Kidney (tissue), 14 donors: ENCODE measurements around the gene ARHGAP29. TPM values are rescaled to one million over a fixed set of nuclear protein-coding genes. Genes with fewer than 3 reads are reported as not detected.

Experiments used
- DNase-seq, 5 donors: peaks; one replicate each; pipeline ENCODE4 v3.0.0-alpha.2; 2013 to 2020
- FAIRE-seq: peaks from 2 replicates; lab custom pipeline; 2012; peaks lifted over from hg19 to GRCh38; lab: Jason Lieb, UNC
- H3K27ac ChIP-seq, 2 donors: one replicate each; pipeline ENCODE4 v1.7.0; 2013; ENCODE audit warnings: low read depth in 2 of 2, low read length in 2 of 2, inconsistent platforms in 1 of 2
- H3K27me3 ChIP-seq: one replicate; pipeline ENCODE4 v1.7.1; 2013; ENCODE audit warnings: low read length, inconsistent platforms; ENCODE audit not compliant: control insufficient read depth, insufficient read depth
- H3K36me3 ChIP-seq, 3 donors: one replicate each; pipeline versions ENCODE4 v1.7.0 to v1.7.1; 2013; ENCODE audit warnings: low read length in 3 of 3, control low read depth in 1 of 3, inconsistent platforms in 1 of 3; ENCODE audit not compliant: insufficient read depth in 3 of 3, control insufficient read depth in 2 of 3
- H3K4me1 ChIP-seq, 3 donors: one replicate each; pipeline versions ENCODE4 v1.7.0 to v1.7.1; 2013; ENCODE audit warnings: low read length in 3 of 3, inconsistent platforms in 1 of 3, low read depth in 1 of 3; ENCODE audit not compliant: control insufficient read depth in 2 of 3, insufficient read depth in 2 of 3
- H3K4me3 ChIP-seq, 3 donors: one replicate each; pipeline versions ENCODE4 v1.7.0 to v1.8.1; 2013; ENCODE audit warnings: low read length in 3 of 3, control low read depth in 1 of 3, inconsistent platforms in 1 of 3
- H3K9ac ChIP-seq, 3 donors: one replicate each; pipeline versions ENCODE4 v1.7.0 to v1.7.1; 2013; ENCODE audit warnings: low read length in 3 of 3, control low read depth in 1 of 3, inconsistent platforms in 1 of 3
- H3K9me3 ChIP-seq, 3 donors: one replicate each; pipeline versions ENCODE4 v1.7.0 to v1.7.1; 2013; ENCODE audit warnings: low read length in 3 of 3, control low read depth in 1 of 3, inconsistent platforms in 1 of 3; ENCODE audit not compliant: control insufficient read depth in 2 of 3, insufficient read depth in 1 of 3
- CTCF ChIP-seq: IDR thresholded peaks from 3 replicates; pipeline ENCODE4 v1.5.1; 2012; ENCODE audit warnings: mild to moderate bottlenecking, moderate library complexity, borderline replicate concordance; ENCODE audit not compliant: insufficient read depth; ENCODE audit errors: extremely low read depth
- intact Hi-C: fragments of 100-400 bp; cut with DNase I; formaldehyde crosslinking; loops from one replicate; pipeline ENCODE4 v1.11.1; 2022
- polyA plus RNA-seq: library from polyadenylated mRNA; stranded (reverse); fragments of 350-450 nt; fragmentation: Illumina TruSeq; extraction: RNeasy Lipid Tissue Mini Kit (QIAGEN cat#74804); gene quantifications from one replicate; pipeline ENCODE4 v1.2.3, GENCODE V29; 2014; ENCODE audit warnings: low read depth, low replicate concordance; ENCODE audit not compliant: insufficient read depth
- total RNA-seq: library from RNA; stranded (reverse); fragmentation: NEBNext Ultra II Directional; extraction: Animal tissue kit (Norgen Biotek cat#: 25700); gene quantifications from one replicate; pipeline ENCODE4 v1.2.1, GENCODE V29; 2021
- donor health status: control.
- donor health status: control.
- donor health status: control.
- donor health status: control.
- donor health status: control.
- donor health status: DM: yes; HTN: yes; CAD: no.
- donor health status: Normal renal cell carcinoma (clear cell type).

The ARHGAP29 gene
- total and polyA plus RNA-seq, 2 donors from 2014 or later, result 15.9 to 145 TPM

GRCh38 chr1:94257444-94257843 is 20.1 kb upstream of the ARHGAP29 start:
- H3K36me3 ChIP-seq, result no peaks in the 10 kb centered on the region
- no peak overlapping the region for H3K27ac ChIP-seq
- H3K4me1 ChIP-seq, result peaks cover 0 to 7% (median 0%) of the 10 kb centered on the region in 3 donors
- no peaks in the 10 kb centered on the region for H3K27me3 ChIP-seq
- TF ChIP-seq CTCF, result no peak
- H3K9me3 ChIP-seq, result no peaks in the 10 kb centered on the region
- FAIRE-seq (no peak), DNase-seq (no peak)
- H3K9ac ChIP-seq, result no peak overlapping the region
- no peak overlapping the region for H3K4me3 ChIP-seq
- intact Hi-C loops, result no loop called here

GRCh38 chr1:94255476-94255875 is 18.1 kb upstream of the ARHGAP29 start:
- FAIRE-seq (no peak), DNase-seq (no peak)
- Histone ChIP-seq H3K9ac (no peak overlapping the region), H3K36me3 (no peaks in the 10 kb centered on the region), H3K9me3 (no peaks in the 10 kb centered on the region), H3K27ac (no peak overlapping the region), H3K4me3 (no peak overlapping the region), H3K27me3 (no peaks in the 10 kb centered on the region), H3K4me1 (peaks cover 0 to 7% (median 0%) of the 10 kb centered on the region in 3 donors)
- no peak for TF ChIP-seq CTCF
- intact Hi-C loops, result no loop called here

- intact Hi-C loops, result no loop called here
- no peaks in the 10 kb centered on the region for H3K9me3 ChIP-seq
- no peak for FAIRE-seq
- H3K4me1 ChIP-seq, result peaks cover 0 to 4% (median 0%) of the 10 kb centered on the region in 3 donors
- no peaks in the 10 kb centered on the region for H3K27me3 ChIP-seq
- H3K4me3 ChIP-seq, result no peak overlapping the region
- no peak overlapping the region for H3K9ac ChIP-seq
- DNase-seq, result no peak
- TF ChIP-seq CTCF, result no peak
- no peak overlapping the region for H3K27ac ChIP-seq
- H3K36me3 ChIP-seq, result no peaks in the 10 kb centered on the region
Measured at GRCh38 chr1:94254073-94254810, 16.9 kb upstream of the ARHGAP29 start.
